ENCODE results near the gene LTK.
"Not testable (repeated sequence)": the region's sequence is repeated elsewhere in the genome, so short reads cannot be mapped to it uniquely, and the experiment has no call there.

The LTK gene

DNA sequence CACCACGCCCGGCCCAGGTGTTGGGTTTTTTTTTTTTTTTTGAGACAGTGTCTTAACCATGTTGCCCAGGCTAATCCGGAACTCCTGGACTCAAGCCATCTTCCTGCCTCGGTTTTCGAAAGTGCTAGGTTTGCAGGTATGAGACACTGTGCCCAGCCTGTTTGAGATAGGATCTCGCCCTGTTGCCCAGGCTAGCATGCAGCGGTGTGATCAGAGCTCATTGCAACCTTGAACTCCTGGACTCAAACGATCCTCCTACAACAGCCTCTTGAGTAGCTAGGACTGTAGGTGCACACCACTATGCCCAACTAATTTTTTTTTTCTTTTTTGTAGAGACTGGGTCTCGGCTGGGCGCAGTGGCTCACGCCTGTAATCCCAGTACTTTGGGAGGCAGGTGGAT is 40.2 kb downstream of the LTK start:
- DNase-seq = no peak

DNA sequence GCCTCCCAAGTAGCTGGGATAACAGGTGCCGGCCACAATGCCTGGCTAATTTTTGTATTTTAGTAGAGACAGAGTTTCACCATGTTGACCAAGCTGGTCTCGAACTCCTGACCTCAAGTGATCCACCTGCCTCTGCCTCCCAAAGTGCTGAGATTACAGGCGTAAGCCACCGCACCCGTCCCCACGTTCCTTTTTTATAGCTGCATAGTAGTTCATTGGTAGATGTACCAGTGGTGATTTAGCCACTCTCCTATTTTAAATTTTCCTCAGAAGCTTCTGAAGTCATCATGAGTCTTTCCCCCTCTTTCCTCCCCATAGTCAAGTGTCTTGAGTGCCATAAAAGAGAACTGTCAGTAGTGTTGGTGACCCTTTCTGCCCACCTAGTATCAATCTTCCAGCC is 44.0 kb downstream of the LTK start:
- not testable (repeated sequence) for DNase-seq

DNA sequence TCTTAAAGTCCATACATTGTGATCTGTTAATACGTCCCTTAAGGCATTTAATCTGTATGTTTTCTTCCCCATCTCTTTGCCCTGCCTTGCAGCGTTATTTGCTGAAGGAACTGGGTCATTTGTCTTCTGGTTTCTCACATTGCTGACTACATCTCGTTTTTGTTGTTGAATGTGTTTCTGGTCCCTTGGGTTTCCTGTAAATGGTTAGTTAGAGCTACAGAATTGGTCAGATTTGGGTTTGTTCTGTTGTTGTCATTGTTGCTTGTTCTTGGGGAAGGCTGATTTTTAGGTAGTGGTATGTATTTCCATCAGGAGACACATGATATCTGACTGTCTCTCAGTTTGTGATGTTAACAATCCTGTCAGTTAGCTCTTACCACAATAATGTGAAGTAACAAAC is 46.9 kb downstream of the LTK start:
- DNase-seq = no peak

DNA sequence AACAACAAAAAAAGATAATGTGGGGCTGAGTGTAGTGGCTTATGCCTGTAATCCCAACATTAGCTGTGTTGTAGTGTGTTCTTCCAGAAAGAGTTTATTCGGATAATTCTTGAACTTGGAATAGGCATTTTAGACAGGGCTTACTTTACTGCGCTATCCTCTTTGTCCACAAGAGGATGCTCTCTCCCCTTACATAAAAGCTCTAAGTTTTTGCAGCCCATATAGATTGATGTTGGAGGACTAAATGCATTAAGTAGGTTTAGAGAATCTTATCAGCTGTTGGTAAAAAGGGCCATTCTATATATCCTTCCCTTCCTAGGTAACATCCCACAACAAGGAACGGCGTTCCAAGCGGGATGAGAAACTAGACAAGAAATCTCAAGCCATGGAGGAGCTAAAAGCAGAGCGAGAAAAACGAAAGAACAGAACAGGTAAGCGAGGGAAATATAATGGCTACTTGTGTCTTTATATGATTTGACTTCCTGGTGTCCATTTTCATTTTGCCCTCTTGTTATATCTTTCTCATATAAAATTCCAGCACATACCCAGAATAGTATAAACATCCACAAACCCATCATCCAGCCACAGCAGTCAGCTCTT is 47.7 kb downstream of the LTK start:
- no peak for DNase-seq

DNA sequence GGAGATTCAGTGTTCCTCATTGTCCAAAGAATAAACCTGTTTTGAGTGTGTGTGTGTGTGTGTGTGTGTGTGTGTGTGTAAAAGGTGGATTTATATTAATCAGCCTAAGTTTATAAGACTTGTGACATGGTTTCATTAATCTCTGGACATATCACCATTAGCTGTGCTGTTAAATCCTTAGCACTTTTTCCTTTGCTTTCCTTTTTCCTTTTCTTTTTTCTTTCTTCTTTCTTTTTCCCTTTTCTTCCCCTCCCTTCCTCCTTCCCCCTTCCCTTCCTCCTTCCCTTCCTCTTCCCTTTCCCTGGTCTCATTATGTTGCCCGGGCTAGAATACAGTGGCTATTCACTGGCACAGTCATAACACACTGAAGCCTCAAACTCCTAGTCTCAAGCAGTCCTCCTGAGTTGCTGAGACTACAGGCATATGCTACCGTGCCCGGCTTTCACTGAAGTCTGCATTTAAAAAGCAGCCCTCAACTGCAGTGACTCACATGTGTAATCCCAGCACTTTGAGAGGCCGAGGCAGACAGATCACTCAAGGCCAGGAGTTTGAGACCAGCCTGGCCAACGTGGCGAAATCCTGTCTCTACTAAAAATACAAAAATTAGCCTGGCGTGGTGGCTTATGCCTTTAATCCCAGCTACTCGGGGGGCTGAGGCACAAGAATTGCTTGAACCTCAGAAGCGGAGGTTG is 48.6 kb downstream of the LTK start:
- no peak for DNase-seq

DNA sequence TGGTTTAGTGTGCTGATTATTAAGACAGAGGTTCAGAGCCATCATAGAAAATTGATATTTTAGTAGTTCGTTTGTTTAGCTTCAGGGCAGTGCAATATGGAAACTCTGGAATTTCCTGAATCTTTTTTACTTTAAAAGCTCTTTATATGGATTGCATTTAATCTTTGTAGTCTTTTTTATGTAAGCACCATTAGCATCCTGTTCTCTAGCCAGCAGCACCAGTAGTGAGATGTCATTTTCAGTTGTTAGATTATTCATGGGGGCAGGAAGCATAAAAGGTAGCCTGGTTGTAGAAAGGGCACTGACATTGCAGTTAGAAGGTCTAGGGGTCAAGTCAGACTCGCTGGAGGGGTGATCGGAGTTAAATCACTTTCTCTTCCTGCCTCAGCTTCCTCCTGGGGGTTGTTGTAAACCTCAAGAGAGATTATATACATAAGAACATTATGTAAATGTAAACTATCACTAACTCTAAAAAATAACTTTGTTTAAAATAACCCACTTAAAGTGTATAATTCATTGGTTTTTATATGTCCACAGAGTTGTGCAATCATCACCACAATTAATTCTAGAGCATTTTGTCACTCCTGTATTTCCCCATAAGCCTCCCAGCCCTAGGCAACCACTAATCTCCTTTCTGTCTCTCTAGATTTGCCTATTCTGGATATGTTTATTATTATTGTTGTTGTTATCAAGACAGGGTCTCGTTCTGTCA is 51.4 kb downstream of the LTK start:
- no peak for DNase-seq

Data from NCI-H524 treated with DMSO at 0.1 percent for 48 hours (cell line).